ENCODE data around the gene SULF2. TPM values are rescaled to one million over a fixed set of nuclear protein-coding genes. Genes with fewer than 3 reads are reported as not detected.

The SULF2 gene
- total RNA-seq, 1 experiment from 2014 or later, result 13.0 TPM

GRCh38 chr20:47665221-47665991 lies 119.9 kb downstream of the SULF2 start:
- CTCF ChIA-PET, result no interaction called here
- TF ChIP-seq TCF7L2 (IDR thresholded peaks at IDR 0.05; ENCODE audit: borderline replicate concordance, extremely low read depth, insufficient read depth, insufficient read length) (no peak), POLR2AphosphoS5 (IDR thresholded peaks at IDR 0.05; ENCODE audit: low read depth, low read length) (no peak), ZNF274 (IDR thresholded peaks at IDR 0.05; ENCODE audit: low read depth, low read length) (no peak)
- Histone ChIP-seq H3K9ac (ENCODE audit: low read length) (no peak overlapping the region), H4K20me1 (ENCODE audit: insufficient read depth) (no peaks in the 10 kb centered on the region), H2AFZ (ENCODE audit: low read depth, low read length, poor library complexity, severe bottlenecking) (no peak overlapping the region), H3K4me2 (ENCODE audit: low read length) (no peak overlapping the region), H3K9me3 (ENCODE audit: control insufficient read depth in 1 of 2, insufficient read depth in 1 of 2, low read depth in 1 of 2, low read length in 2 of 2) (no peaks in the 10 kb centered on the region), H3K36me3 (ENCODE audit: control insufficient read depth in 1 of 2, insufficient read depth in 2 of 2, low read length in 2 of 2) (no peaks in the 10 kb centered on the region), H3K4me1 (ENCODE audit: control insufficient read depth in 1 of 2, insufficient read depth in 2 of 2, low read length in 2 of 2) (peaks cover 0 to 2% of the 10 kb centered on the region in 2 experiments; a peak in 1 of 4 replicates), H3K27me3 (ENCODE audit: insufficient read depth, low read length) (no peaks in the 10 kb centered on the region), H3K4me3 (replicated peaks in 1 of 2; ENCODE audit: low read depth in 1 of 2, low read length in 2 of 2) (no peak overlapping the region), H3K27ac (ENCODE audit: low read depth, low read length) (no peak overlapping the region), H3K79me2 (ENCODE audit: insufficient read depth, low read length) (no peaks in the 10 kb centered on the region), H3K9me2 (ENCODE audit: insufficient read depth) (no peaks in the 10 kb centered on the region)
- ATAC-seq (no peak), DNase-seq (ENCODE audit: low read depth, low spot score) (no peak)
- RAD21 ChIA-PET (ENCODE audit: low non-redundant PET in 1 of 2, low total read pairs in 2 of 2, uncharacterized antibody in 2 of 2, unreplicated experiment in 2 of 2), result no interaction called here
- POLR2A ChIA-PET, result no interaction called here
- no TSS peak for BruUV-seq (replicated peaks)
- intact Hi-C loops (cut with micrococcal nuclease), result loop anchor here (10.0 kb wide), 1 partner anchor 629 kb away; no protein-coding TSS in a partner anchor

- ChIA-PET RAD21 (ENCODE audit: low non-redundant PET in 1 of 2, low total read pairs in 2 of 2, uncharacterized antibody in 2 of 2, unreplicated experiment in 2 of 2) (no interaction called here), CTCF (interaction anchor here (0.9 to 1.8 kb wide), 4 partner anchors 47 to 956 kb away, joined by 3 to 11 read pairs (median 6); no protein-coding TSS in a partner anchor), POLR2A (no interaction called here)
- H3K79me2 ChIP-seq (ENCODE audit: insufficient read depth, low read length), result no peaks in the 10 kb centered on the region
- H4K20me1 ChIP-seq (ENCODE audit: insufficient read depth), result no peaks in the 10 kb centered on the region
- no peaks in the 10 kb centered on the region for H3K9me3 ChIP-seq (ENCODE audit: control insufficient read depth in 1 of 2, insufficient read depth in 1 of 2, low read depth in 1 of 2, low read length in 2 of 2)
- intact Hi-C loops (cut with micrococcal nuclease), result loop anchor here (10.0 kb wide), 1 partner anchor 630 kb away; no protein-coding TSS in a partner anchor
- H3K27me3 ChIP-seq (ENCODE audit: insufficient read depth, low read length), result no peaks in the 10 kb centered on the region
- no TSS peak for BruUV-seq (replicated peaks)
- no peak overlapping the region for H3K9ac ChIP-seq (ENCODE audit: low read length)
- H3K36me3 ChIP-seq (ENCODE audit: control insufficient read depth in 1 of 2, insufficient read depth in 2 of 2, low read length in 2 of 2), result no peaks in the 10 kb centered on the region
- H2AFZ ChIP-seq (ENCODE audit: low read depth, low read length, poor library complexity, severe bottlenecking), result no peak overlapping the region
- TF ChIP-seq JUND (IDR thresholded peaks at IDR 0.05), result no peak
- no peak for TF ChIP-seq MAX (IDR thresholded peaks at IDR 0.05)
- TF ChIP-seq ZNF274 (IDR thresholded peaks at IDR 0.05; ENCODE audit: low read depth, low read length), result no peak
- TF ChIP-seq ZBTB33 (IDR thresholded peaks at IDR 0.05; ENCODE audit: extremely low read depth, insufficient replicate concordance, low read length), result no peak
- no peak for TF ChIP-seq TCF7L2 (IDR thresholded peaks at IDR 0.05; ENCODE audit: borderline replicate concordance, extremely low read depth, insufficient read depth, insufficient read length)
- DNase-seq (ENCODE audit: low read depth, low spot score) (no peak), ATAC-seq (no peak)
- no peak overlapping the region for H3K4me3 ChIP-seq (replicated peaks in 1 of 2; ENCODE audit: low read depth in 1 of 2, low read length in 2 of 2)
- no peaks in the 10 kb centered on the region for H3K9me2 ChIP-seq (ENCODE audit: insufficient read depth)
- H3K4me2 ChIP-seq (ENCODE audit: low read length), result no peak overlapping the region
- peaks cover 0 to 2% of the 10 kb centered on the region in 2 experiments; a peak in 1 of 4 replicates for H3K4me1 ChIP-seq (ENCODE audit: control insufficient read depth in 1 of 2, insufficient read depth in 2 of 2, low read length in 2 of 2)
- H3K27ac ChIP-seq (ENCODE audit: low read depth, low read length), result no peak overlapping the region
Observed at GRCh38 chr20:47664744-47665143, 120.5 kb downstream of the SULF2 start.
